HEK293T (cell line): ENCODE measurements around the gene TBKBP1.

Experiments
- BHLHE40 ChIP-seq: fragments of 450-650 bp; IDR thresholded peaks from 2 replicates; pipeline ENCODE4 v1.6.1; 2016; ENCODE audit warnings: mild to moderate bottlenecking, moderate library complexity, borderline replicate concordance
- FOXA1 ChIP-seq: fragments of 450-650 bp; IDR thresholded peaks from 2 replicates; pipeline ENCODE4 v1.6.1; 2016; ENCODE audit warnings: mild to moderate bottlenecking
- HDGF ChIP-seq: fragments of 450-650 bp; IDR thresholded peaks from 2 replicates; pipeline ENCODE4 v1.6.1; 2017; ENCODE audit warnings: antibody characterized with exemption, borderline replicate concordance
- SUZ12 ChIP-seq: fragments of 450-650 bp; IDR thresholded peaks from 2 replicates; pipeline ENCODE4 v1.6.1; 2016; ENCODE audit warnings: mild to moderate bottlenecking
- TF ChIP-seq, protein P1 (sequence below): fragments of 450-650 bp; IDR thresholded peaks from 2 replicates; pipeline ENCODE4 v1.6.1; 2016

- TF ChIP-seq BHLHE40 (no peak), HDGF (no peak), FOXA1 (no peak), SUZ12 (no peak)
- TF ChIP-seq, protein P1, sequence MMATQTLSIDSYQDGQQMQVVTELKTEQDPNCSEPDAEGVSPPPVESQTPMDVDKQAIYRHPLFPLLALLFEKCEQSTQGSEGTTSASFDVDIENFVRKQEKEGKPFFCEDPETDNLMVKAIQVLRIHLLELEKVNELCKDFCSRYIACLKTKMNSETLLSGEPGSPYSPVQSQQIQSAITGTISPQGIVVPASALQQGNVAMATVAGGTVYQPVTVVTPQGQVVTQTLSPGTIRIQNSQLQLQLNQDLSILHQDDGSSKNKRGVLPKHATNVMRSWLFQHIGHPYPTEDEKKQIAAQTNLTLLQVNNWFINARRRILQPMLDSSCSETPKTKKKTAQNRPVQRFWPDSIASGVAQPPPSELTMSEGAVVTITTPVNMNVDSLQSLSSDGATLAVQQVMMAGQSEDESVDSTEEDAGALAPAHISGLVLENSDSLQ: no peak
Measured at GRCh38 chr17:47713980-47714700, 20.2 kb downstream of the TBKBP1 start.
